ENCODE data around the gene PKD2L1.
A peak's percentile ranks its signal among the peaks of the same experiment; 100 is the strongest.
"Not testable (repeated sequence)": the region's sequence is repeated elsewhere in the genome, so short reads cannot be mapped to it uniquely, and the experiment has no call there.

The PKD2L1 gene

DNA sequence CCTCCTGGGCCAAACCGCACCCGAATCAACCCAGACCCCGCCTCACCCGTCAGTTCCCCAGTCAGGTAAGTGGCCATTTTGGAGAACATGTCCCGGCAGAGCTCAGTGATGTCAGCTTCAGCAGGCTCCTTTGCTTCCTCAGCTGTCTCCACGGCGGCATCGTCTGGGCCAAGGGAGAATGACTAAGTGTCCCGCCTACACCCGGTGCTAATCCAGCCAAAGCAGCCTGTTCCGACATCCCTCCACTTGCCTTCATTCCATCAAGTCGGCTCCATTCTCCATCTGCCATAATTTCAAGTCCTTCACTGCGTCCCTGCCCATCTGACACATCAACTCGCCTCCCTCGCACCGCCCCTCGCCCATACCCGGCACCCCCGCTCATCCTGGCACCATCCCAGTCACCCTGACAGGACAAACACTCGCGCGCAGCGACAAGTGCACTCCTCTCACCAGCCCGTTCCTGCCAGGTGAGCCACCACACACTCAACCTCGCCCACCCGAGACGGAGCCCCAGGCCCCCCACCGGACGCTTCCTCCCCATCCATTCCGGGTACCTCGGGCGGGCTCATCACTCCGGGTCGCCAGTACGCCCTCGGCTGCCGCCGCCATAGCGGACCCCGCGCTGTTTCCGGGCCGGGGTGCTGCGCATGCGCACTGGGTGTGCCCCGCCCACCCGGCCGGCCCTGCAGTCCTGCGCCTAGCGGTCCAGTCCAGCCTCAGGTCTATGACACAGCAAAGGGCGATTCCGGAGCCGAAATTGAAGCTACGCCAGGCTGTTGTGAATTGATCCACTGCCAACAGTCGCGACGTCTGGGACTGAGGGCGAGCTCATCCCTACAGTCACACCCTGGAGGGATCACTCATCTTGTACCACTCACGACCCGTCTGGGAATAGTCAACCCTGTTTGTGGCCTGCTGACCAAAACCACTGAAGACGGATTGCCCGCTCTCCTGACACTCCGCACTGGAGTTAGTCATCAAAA is 43.7 kb downstream of the PKD2L1 start, which contains the start of gene BLOC1S2:
TSS of gene BLOC1S2 (minus strand) at position 630 of the 983 bp plus-strand sequence. CDS start at position 609, 21 bp downstream.
- DNase-seq: peak; percentile 46

DNA sequence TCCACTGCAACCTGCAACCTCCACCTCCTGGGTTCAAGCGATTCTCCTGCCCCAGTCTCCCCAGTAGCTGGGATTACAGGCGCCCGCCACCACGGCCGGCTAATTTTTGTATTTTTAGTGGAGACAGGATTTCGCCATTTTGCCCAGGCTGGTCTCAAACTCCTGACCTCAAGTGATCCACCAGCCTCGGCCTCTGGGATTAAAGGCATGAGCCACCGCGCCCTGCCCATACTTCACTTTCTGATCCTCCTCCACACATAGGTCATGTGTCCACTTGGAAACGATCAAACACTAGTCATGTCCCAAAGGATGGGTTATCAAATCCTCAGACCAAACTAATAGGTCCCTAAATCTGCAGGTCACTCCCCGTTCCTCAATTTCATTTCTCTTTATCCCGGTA is 44.7 kb downstream of the PKD2L1 start:
- not testable (repeated sequence) for DNase-seq

DNA sequence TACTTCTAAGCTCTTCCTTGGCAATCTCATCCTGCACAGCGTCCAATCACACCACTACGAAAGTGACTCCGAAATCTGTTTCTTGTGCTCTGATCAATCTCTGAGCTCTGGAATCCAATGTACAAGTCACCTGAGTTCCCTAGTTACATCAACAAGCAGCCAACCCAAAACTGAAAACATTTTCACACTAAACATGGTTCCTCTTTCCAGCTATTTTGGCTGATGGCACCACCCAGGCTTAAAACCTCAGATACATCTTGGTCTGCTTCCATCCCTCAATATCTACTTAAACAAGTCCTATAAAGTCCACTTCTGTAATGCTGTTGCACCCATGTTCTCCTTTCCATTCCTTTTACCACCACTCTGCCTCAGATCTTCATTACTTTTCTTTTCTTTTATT is 47.1 kb downstream of the PKD2L1 start:
- DNase-seq: no peak

DNA sequence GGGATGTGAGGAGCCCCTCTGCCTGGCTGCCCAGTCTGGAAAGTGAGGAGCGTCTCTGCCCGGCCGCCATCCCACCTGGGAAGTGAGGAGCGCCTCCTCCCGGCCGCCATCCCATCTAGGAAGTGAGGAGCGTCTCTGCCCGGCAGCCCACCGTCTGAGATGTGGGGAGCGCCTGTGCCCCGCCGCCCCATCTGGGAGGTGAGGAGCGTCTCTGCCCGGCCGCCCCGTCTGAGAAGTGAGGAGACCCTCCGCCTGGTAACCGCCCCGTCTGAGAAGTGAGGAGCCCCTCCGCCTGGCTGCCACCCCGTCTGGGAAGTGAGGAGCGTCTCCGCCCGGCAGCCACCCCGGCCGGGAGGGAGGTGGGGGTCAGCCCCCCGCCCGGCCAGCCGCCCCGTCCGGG is 53.1 kb downstream of the PKD2L1 start:
- DNase-seq: not testable (repeated sequence)

DNA sequence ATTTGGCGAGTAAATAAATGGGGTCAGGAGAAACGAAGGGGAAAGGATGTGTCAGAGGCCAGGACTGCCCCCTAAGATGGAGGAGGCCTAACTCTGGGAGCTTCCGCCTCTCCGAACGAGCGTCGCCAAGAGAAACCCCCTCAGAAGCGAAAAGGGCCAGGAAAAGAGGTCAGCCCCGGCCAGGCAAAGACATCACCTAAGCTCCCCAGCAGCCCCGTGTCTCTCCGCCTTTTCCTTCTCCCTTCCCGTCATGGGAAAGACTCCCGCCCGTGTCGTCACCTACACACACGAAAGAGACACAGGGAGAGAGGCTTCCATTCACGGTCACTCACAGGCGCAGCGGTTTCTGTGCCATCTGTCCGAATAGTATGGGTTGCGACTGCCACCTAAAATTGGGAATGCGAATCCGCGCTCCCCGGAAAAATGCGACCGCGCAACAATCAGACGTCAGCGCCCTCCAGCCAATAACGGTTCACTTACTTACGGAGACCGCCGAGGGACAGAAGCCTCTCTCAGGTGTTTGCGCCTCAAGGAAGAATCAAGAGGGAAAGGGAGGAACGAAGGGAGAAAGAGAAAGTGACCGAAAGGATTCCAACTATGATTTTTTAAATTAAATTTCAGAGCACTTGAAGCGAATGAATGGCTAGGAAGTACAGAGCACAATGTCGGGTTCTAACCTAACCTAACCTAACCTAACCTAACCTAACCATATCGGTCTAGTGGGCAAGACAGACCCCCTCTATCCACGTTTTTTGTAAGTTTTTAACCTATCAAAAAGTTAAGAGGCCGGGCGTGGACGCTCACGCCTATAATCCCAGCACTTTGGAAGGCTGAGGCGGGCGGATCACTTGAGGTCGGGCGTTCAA is 62.6 kb downstream of the PKD2L1 start, which contains the start of gene CWF19L1:
TSS of gene CWF19L1 (minus strand) at position 400 of the 866 bp plus-strand sequence. CDS start at position 355, 45 bp downstream.
- peak; percentile 69 for DNase-seq

DNA sequence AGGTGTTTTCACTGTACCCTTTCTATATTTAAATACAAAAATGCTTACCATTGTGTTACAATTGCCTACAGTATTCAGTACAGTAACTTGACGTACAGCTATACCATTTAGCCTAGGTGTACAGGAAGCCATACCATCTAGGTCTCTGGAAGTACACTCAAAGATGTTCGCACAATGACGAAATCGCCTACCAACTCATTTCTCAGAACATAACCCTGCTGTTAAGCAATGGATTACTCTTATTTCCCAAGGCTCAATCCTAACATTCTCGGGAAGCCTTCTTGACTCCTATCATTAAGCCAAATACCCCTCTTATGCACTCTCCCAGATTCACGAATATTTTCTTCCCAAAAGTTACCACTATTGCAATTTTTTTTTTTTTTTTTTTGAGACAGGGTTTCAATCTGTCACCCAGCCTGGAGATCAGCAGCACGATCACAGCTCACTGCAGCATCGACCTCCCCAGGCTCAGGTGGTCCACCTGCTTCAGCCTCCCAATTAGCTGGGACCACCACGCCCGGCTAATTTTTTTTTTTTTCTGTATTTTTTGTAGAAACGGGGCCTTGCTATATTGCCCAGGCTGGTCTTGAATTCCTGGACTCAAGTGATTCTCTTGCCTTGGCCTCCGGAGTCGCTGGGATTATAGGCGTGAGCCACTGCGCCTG is 64.1 kb downstream of the PKD2L1 start:
- no peak for DNase-seq

DNA sequence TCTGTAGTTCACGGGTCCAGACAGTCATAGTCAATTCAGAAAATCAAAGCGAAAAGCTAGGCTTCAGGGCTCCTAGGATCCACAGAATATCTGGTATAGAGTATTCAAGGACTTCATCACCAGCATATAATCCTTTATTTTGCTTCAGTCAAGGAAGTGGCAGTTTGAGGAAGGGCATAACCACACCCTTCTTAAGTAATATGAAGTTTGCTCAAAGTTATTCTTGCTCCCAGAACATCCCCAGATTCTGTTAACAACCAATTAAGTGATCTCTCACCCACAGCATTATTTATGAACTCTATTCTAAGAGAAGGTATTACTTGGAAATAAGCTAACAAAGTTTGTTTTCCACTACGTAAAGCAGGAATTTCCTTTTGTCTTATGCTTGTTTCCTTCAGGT is 75.8 kb downstream of the PKD2L1 start:
- no peak for DNase-seq

DNA sequence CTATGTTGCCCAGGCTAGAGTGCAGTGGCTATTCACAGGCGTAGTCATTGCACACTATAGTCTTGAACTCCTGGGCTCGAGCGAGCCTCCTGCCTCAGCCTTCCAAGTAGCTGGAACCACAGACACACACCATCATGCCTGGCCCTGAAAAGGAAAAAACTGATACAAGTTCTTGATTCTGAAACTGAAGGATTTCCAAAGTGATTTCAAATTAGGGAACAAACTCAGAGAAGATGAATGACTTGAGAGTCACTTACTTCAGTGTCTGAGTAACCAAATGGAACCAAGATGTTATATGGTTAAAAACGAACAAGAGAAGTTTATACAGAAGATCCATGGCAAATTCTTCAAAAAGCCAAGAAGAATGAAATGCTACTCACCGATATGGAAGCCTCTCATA is 77.0 kb downstream of the PKD2L1 start:
- no peak for DNase-seq

DNA sequence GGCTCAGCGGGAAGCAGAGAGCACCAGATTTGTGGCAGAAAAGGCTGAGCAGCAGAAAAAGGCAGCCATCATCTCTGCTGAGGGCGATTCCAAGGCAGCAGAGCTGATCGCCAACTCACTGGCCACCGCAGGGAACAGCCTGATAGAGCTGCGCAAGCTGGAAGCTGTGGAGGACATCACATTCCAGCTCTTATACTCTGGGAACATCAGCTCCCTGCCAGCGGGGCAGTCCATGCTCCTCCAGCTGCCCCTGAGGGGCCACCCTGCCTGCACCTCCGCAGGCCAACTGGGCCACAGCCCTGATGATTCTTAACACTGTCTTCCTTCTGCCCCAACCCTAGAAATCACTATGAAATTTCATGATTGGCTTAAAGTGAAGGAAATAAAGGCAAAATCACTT is 81.2 kb downstream of the PKD2L1 start:
- DNase-seq: no peak

DNA sequence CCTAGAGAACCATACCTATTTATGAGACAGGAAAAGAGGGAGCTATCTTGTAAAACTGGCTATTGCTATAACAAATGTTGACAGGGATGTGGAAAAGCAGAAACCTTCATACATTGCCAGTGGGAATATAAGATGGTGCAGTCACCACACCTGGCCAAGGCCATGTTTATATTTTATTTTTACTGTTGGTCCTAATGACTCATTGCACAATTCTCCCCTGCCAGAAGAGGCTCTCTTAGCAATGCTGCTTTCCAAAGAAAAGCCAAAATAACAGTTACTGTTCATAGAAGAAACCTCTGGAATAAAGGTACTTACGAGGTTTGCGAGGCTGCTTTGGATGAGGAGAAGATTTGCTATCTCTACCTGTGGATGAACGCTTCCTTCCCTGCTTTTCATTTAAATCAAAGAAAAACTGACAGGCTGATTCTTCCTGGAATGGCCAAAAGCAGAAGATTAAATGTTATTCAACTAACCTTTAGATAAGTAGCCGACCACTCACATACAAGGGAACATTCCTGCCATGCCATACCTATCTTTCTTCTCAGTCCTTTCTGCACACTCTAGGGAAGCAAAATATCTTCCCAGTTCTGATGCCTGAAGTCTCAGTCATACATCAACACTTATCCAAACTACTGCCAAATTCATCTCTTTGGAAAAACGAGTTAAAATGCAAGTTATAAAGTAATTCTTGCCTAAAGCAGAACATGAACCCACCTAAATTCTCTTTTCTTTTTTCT is 84.4 kb downstream of the PKD2L1 start:
- DNase-seq: no peak

DNA sequence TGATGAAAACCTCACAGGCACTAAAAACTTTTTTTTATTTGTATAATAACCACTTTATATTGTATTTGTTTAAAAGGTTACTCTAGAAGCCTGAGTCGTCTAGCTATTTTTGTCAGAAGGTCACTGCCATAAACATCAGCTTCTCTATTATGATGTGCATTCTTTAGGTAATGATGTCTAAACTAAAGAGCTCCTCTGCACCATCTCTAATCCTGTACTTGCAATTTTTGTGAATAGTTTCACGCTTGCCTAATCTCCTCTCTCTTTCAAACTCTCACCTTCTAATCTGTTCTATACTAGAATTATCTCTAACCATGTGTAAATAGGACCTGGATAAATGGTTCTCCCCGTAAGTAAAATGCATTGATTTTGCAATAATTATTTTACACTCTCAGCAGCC is 90.2 kb downstream of the PKD2L1 start:
- no peak for DNase-seq

DNA sequence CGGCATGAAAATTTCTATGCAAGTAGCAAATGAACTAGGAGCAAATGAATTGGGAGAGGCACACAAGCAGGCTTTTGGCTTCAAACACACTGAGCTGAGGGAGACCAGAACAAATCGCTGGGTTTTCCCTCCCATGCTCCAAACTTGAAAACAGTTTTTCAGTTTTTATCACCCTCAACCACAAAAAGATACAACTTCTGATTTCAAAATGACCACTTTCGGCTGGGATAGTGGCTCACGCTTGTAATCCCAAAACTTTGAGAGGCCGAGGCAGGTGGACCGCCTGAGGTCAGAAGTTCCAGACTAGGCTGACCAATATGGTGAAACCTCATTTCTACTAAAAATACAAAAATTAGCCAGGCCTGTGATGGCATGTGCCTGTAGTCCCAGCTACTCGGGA is 91.6 kb downstream of the PKD2L1 start:
- no peak for DNase-seq
